ENCODE measurements around the gene TNFSF12.

TNFSF12 gene

GRCh38 chr17:7606280-7606679 is 57.4 kb downstream of the TNFSF12 start:
- Histone ChIP-seq H3K4me1 (ENCODE audit: control insufficient read depth, insufficient read depth, low read length, unreplicated experiment) (no peaks in the 10 kb centered on the region), H3K27me3 (ENCODE audit: insufficient read depth, low read length) (no peaks in the 10 kb centered on the region), H3K36me3 (ENCODE audit: insufficient read depth, low read length) (peaks cover 23% of the 10 kb centered on the region; the same call in 1 of the 2 replicates), H3K4me3 (ENCODE audit: low read depth, low read length) (no peak overlapping the region), H3K27ac (ENCODE audit: low read depth, low read length) (no peak overlapping the region), H3K79me2 (ENCODE audit: control insufficient read depth, insufficient read depth, low read length, unreplicated experiment) (peaks cover 33% of the 10 kb centered on the region), H2AFZ (ENCODE audit: low read length, unreplicated experiment) (no peak overlapping the region)

Data from ACC112 (cell line).